D341Med (cell line): ENCODE measurements around the gene LOXL4.
"Not testable (repeated sequence)": the region's sequence is repeated elsewhere in the genome, so short reads cannot be mapped to it uniquely, and the experiment has no call there.

ENCODE experiments used
- DNase-seq: peaks from one replicate; pipeline ENCODE4 v3.0.0; 2012; ENCODE audit warnings: low spot score

LOXL4 gene

GRCh38 chr10:98244141-98244540, 23.9 kb downstream of the LOXL4 start:
- no peak for DNase-seq

GRCh38 chr10:98242823-98243222, 25.2 kb downstream of the LOXL4 start:
- DNase-seq = no peak

- DNase-seq = no peak
These were observed 27.5 kb downstream of the LOXL4 start for GRCh38 chr10:98240524-98240923.

DNA sequence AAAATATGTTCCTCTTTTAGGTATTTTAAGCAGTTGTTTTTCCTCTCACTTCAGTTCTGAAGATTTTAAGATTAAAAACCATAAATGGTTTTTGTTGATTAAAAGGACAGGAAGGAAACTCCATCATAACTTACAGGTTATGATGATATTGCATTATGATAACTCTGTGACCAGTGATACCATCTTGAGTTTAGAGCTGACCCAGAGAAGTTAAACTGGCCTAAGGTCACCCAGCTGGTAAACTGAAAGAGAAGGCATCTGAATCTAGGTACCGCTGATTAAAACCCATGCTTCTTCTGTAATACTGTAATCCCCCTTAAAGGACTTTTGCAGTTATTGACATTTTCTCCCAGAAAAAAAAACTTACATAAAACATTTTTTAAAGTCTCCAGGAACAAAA, 29.6 kb downstream of the LOXL4 start:
- DNase-seq = no peak

- DNase-seq = no peak
These were observed 31.1 kb downstream of the LOXL4 start for GRCh38 chr10:98236862-98237261.

DNA sequence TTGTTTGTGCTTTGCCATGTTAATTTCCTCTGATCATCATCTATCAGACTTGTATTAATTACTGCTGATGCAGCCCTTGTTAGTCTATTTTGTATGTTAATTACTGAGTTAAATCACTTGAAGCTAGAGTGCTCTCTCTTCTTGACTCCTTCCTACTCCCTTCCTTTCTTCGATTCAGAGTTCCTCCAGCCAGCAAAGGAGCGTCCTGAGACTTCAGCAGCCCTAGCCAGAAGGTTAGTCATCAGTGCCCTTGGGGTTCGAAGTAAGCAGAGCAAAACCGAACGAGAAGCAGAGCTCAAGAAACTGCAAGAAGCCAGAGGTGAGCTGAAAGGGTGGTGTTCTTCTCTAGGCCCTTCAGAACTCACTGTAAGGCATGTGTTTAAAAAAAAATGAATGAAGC, 32.1 kb downstream of the LOXL4 start:
- no peak for DNase-seq

DNA sequence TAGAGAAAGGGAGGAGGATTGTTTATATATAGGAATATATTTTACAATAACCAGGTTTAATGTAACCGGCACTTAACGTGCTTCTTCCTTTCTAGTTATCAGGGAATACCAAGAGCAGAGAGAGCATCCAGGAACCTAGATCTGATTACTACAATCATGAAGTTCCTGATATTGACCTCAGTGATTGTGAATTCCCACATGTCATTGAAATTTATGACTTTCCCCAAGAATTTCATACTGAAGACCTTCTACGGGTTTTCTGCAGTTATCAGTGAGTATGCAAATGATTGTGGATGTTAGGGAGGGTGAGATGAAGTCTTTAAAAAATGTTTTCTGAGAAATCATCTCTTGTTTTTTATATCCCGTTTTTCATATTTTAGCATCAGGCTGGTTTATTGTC, 36.6 kb downstream of the LOXL4 start:
- no peak for DNase-seq

DNA sequence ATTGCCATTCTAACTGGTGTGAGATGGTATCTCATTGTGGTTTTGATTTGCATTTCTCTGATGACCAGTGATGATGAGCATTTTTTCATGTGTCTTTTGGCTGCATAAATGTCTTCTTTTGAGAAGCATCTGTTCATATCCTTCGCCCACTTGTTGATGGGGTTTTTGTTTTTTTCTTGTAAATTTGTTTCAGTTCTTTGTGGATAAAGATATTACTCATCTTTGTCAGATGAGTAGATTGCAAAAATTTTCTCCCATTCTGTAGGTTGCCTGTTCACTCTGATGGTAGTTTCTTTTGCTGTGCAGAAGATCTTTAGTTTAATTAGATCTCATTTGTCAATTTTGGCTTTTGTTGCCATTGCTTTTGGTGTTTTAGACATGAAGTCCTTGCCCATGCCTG, 39.7 kb downstream of the LOXL4 start:
- DNase-seq = not testable (repeated sequence)

DNA sequence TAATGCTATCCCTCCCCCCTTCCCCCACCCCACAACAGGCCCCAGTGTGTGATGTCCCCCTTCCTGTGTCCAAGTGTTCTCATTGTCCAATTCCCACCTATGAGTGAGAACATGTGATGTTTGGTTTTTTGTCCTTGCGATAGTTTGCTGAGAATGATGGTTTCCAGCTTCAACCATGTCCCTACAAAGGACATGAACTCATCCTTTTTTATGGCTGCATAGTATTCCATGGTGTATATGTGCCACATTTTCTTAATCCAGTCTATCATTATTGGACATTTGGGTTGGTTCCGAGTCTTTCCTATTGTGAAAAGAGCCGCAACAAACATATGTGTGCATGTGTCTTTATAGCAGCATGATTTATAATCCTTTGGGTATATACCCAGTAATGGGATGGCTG, 40.3 kb downstream of the LOXL4 start:
- DNase-seq = not testable (repeated sequence)

DNA sequence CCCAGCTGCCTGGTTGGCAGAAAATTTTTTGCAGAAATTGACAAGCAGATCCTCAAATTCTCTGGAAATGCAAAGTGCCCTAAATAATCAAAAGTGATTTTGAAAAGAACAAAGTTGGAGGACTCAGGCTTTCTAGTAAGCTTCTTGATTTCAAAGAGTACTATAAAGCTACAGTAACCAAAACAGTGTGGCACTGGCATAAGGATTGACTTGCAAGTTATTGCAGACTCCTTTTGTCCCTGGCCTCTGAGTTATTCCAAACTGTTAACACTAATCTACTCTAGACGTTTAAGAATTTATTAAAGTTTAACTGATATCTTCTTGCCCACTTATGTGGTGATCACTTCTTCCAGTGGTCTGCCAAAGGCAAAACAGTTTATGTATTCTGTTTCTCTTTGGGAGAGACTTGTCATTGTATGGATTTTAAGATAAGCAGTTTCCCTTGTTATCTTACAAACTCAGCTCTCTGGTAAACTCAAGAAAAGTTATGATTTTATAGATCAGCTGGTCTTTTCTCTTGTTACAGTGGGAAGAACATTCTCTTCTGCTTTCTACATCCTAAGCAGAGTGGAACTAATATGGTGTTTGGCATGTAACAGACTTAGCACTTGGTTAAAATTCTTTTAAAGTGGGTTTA, 41.4 kb downstream of the LOXL4 start:
- no peak for DNase-seq

DNA sequence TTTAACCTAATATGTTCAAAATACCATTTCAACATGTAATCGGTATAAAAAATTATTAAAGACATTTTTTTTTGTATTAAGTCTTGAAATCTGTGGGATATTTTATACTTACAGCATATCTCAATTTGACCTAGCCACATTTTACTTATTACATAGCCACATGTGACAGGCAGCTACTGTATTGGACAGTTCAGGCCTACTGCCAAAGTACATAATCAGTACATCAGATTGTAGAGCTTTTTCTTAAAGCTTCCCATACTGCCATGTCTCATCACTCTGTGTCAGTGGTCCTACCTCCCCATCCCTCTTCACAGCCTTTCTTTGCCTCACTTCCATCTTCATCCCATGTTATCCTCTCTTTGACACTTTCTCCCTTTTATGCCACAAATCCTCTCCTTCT, 43.0 kb downstream of the LOXL4 start:
- DNase-seq = no peak

- DNase-seq = no peak
These were observed 43.5 kb downstream of the LOXL4 start for GRCh38 chr10:98224509-98224908.

DNA sequence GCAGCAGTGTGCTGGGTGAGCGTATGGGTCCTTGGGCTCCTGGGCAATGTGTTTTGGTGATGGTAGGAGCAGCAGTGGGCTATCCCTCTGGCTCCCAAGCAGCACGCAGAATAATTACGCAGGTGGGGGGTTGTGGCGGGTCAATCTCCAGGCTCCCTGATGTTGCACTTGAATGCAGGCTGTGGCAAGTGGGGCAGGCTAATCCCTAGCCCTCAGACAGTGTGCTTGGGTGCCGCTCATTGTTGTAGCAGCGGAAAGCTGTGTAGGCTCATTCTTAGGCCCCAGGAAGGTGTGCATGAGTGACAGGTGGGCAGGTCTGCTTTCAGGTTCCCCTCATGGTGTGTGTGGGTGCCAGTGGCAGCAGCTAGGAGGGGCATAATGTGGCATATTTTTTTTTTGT, 44.1 kb downstream of the LOXL4 start:
- DNase-seq = no peak

DNA sequence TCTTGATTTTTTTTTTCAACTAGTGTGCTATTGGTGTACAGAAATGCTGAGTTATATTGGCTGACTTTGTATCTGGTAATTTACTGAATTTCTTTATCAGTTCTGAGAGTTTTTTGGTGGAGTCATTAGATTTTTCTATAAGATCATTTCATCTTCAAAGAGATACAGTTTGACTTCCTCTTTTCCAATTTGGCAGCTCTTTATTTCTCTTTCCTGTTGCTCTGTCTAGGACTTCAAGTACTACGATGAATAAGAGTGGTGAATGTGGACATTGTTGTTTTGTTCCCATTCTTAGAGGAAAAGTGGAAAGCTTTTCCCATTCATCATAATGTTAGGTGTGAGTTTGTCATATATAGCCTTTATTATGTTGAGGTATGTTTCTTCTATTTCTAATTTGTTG, 50.2 kb downstream of the LOXL4 start:
- DNase-seq = no peak

GRCh38 chr10:98215373-98215772, 52.6 kb downstream of the LOXL4 start:
- no peak for DNase-seq

DNA sequence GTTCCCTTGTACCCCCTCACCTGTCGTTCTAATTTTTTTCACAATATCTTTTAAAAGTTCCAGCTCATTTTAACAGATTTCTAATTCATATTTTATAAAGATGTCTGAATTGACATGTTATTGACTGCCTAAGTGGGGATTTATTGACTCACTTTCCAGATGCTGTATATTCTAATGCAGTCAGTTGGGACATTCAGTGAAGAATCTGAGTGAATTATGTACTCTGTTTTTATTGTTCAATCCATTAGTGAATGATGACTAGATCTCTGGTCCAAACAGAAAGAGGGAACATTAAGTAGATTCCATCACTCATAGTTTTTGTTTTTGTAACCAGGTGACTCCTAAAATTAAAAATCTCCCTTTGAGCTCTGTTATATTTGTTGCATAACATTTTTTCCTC, 54.3 kb downstream of the LOXL4 start:
- no peak for DNase-seq

- DNase-seq = peak; percentile 4
These were observed 55.8 kb downstream of the LOXL4 start for GRCh38 chr10:98212196-98212595.

DNA sequence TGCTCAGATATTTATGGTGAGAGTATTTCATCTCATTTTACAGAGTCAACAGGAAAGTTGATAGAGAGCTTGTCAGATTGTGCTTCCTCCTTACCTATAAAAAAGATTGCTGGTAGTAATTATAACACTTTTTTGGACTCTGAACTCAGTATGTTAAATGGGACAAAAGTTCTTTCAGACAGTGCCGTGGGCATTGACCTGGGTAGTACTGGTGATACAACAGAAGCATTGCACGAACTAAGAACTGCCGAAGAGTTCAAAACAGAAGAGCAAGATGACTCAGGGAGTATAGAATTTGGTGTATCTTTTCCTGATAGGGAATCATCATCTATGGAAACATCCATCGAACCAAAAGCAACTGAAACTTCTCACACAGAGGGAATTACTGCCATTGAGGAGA, 58.6 kb downstream of the LOXL4 start:
- no peak for DNase-seq

DNA sequence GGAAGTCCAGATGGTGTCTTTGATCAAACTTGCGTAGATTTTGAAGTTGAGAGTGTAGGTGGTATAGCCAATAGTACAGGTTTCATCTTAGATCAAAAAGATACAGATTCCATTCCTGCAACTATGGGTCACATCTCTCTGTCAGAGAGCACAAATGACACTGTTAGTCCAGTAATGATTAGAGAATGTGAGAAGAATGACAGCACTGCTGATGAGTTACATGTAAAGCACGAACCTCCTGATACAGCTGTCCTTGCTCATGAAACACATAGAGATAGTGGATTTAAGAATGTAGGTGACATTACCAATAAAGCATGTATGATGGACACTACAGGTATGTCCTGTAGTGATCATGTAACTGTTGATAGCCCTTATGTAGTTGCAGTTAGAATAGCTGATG, 59.1 kb downstream of the LOXL4 start:
- DNase-seq = no peak

DNA sequence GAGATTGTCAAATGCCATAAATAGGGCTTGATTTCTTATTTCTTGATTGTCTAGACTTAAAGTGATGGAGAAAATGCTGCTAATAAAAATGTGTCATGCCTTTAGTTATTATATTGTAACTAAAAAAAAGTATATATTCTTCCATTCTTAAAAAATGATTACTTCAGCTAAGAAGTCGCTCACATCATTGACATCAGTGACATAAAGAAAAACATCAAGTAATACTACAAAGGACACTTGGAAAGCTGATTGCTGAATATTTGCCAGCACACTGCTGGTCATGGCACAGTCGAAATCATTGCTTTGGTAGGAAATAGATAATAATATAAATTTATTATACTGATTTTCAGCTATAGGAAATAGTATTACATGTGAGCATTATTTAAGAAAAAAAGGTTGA, 62.6 kb downstream of the LOXL4 start:
- DNase-seq = no peak

GRCh38 chr10:98202378-98202777, 65.6 kb downstream of the LOXL4 start:
- DNase-seq = no peak

DNA sequence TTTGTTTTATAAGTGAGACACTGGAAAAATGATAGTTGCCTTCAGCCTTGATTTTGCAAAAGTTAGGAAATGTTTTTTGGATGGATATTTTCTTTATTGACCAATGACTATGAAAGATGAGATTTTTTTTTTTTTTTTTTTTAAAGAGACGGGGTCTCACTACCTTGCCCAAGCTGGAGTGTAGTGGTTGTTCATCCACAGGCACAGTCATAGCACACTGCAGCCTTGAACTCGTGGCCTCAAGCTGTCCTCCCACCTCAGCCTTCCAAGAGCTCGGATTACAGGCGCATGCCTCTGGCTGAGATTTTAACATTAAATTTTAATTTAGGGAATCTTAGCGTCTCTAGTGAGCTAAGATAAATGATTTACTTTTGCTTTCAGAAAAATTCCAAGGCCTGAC, 66.2 kb downstream of the LOXL4 start:
- DNase-seq = no peak
